Activated CD8-positive, alpha-beta T cell treated with anti-CD3 and anti-CD28 coated beads for 36 hours (primary cell): ENCODE data around the gene CFAP53. TPM values are rescaled to one million over a fixed set of nuclear protein-coding genes. Genes with fewer than 3 reads are reported as not detected.

Source experiments
- ATAC-seq: fragments of 200-7000 bp; cut with Tn5 transposase; one replicate; pipeline ENCODE4 v1.10.0; 2021; ENCODE audit warnings: mild to moderate bottlenecking, moderate library complexity
- CTCF ChIA-PET: fragments of 350-600 bp; sonication (Branson Sonifier 250); formaldehyde crosslinking; loops from one replicate; lab custom pipeline; 2021; ENCODE audit warnings: antibody characterized with exemption; lab: Charles Lee
- POLR2A ChIA-PET: fragments of 350-600 bp; sonication (Branson Sonifier 250); formaldehyde crosslinking; loops from one replicate; lab custom pipeline; 2021; ENCODE audit warnings: antibody characterized with exemption; lab: Charles Lee
- DNase-seq: peaks from one replicate; pipeline ENCODE4 v3.0.0-alpha.2; 2020
- H3K27ac Mint-ChIP-seq: one replicate; pipeline ENCODE4 v1.8.0; 2021; ENCODE audit warnings: mild to moderate bottlenecking, mixed read lengths
- H3K27me3 Mint-ChIP-seq: one replicate; pipeline ENCODE4 v1.8.0; 2021; ENCODE audit warnings: mixed read lengths
- H3K36me3 Mint-ChIP-seq: one replicate; pipeline ENCODE4 v1.8.0; 2021; ENCODE audit warnings: low read depth, mixed read lengths
- H3K4me1 Mint-ChIP-seq: one replicate; pipeline ENCODE4 v1.8.0; 2021; ENCODE audit warnings: low read depth, mixed read lengths
- H3K4me3 Mint-ChIP-seq: one replicate; pipeline ENCODE4 v1.8.0; 2021; ENCODE audit warnings: mild to moderate bottlenecking, moderate library complexity, mixed read lengths
- H3K9me3 Mint-ChIP-seq: one replicate; pipeline ENCODE4 v1.8.0; 2021; ENCODE audit warnings: mixed read lengths
- intact Hi-C: fragments of 100-400 bp; cut with micrococcal nuclease; formaldehyde crosslinking; loops from one replicate; pipeline ENCODE4 v1.10.0; 2022
- total RNA-seq, 2 experiments: library from RNA; stranded (reverse); gene quantifications; one replicate each; pipeline ENCODE4 v1.2.3, GENCODE V29; 2021
- TF ChIP-seq, protein P1 (sequence below): fragments of 200-600 bp; IDR thresholded peaks from one replicate; pipeline ENCODE4 v1.8.0; 2022; ENCODE audit warnings: antibody characterized with exemption, mild to moderate bottlenecking

Gene CFAP53
- total RNA-seq, 2 experiments from 2014 or later: 0.27 to 0.76 TPM

DNA sequence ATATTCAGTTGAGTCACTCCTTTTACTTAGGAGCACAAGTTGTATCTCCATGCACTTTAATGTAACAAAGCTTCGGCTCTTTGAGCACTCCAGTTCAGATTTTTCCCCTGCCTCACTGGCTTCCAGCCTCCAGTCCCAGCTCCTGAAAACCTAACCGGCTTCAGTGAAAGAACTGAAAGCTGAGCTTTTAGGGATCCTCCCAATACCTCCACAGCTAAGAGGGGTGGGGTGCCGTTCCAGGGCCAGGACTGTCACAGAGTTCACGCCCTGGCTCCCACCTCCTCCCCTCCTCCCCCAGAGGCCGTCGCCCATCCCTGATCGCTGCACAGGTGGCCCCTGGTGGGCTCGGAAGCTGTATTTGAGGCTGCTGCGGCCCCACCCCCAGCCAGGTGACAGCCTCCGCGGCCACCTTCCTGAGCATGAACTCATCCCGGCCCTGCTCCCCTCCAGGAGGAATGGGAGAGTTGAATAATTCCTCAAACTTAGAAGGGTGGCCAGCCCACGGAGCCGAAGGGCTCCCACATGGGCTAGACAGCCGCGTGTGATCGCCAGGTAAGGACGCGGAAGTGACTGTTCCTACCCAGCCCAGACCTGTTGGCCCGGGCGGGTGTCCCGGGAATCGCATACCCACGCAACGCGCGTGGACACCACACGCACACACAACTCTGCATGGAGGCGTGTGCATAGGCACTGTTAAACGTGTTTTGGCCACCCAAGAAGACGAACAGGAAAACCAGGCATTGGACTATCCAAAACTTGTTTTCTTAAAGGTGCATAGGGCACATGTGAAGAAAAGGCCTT, 73.1 kb downstream of the CFAP53 start:
- ChIA-PET CTCF (interaction anchor here (1.2 kb wide), 1 partner anchor 11 kb away, joined by 3 read pairs; no protein-coding TSS in a partner anchor), POLR2A (no interaction called here)
- Mint-ChIP-seq H3K9me3 (no peaks in the 10 kb centered on the region), H3K27ac (no peak overlapping the region), H3K27me3 (peaks cover 64% of the 10 kb centered on the region), H3K36me3 (no peaks in the 10 kb centered on the region), H3K4me1 (peaks cover 14% of the 10 kb centered on the region), H3K4me3 (no peak overlapping the region)
- intact Hi-C loops: no loop called here
- DNase-seq: no peak
- TF ChIP-seq, protein P1, sequence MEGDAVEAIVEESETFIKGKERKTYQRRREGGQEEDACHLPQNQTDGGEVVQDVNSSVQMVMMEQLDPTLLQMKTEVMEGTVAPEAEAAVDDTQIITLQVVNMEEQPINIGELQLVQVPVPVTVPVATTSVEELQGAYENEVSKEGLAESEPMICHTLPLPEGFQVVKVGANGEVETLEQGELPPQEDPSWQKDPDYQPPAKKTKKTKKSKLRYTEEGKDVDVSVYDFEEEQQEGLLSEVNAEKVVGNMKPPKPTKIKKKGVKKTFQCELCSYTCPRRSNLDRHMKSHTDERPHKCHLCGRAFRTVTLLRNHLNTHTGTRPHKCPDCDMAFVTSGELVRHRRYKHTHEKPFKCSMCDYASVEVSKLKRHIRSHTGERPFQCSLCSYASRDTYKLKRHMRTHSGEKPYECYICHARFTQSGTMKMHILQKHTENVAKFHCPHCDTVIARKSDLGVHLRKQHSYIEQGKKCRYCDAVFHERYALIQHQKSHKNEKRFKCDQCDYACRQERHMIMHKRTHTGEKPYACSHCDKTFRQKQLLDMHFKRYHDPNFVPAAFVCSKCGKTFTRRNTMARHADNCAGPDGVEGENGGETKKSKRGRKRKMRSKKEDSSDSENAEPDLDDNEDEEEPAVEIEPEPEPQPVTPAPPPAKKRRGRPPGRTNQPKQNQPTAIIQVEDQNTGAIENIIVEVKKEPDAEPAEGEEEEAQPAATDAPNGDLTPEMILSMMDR: no peak
- ATAC-seq: no peak

DNA sequence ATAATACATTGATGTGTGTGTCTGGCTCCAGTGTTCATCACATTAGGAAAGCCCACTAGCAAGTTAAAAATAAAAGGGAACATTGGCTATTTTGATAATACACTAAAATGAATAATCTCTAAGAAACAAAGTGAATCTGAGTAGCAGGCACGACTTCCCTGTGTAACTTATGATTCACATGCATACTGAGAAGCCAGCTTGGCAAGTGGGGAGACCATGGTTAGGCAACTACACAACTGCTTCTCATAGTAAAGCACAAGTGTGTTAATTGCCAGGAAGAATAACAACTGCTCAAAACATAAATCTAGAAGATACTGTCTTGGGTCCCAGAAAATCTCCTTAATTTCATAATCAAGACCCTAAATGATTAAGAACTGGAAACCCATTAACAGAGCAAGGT, 75.4 kb downstream of the CFAP53 start:
- no peak for ATAC-seq
- CTCF ChIA-PET: no interaction called here
- intact Hi-C loops: no loop called here

DNA sequence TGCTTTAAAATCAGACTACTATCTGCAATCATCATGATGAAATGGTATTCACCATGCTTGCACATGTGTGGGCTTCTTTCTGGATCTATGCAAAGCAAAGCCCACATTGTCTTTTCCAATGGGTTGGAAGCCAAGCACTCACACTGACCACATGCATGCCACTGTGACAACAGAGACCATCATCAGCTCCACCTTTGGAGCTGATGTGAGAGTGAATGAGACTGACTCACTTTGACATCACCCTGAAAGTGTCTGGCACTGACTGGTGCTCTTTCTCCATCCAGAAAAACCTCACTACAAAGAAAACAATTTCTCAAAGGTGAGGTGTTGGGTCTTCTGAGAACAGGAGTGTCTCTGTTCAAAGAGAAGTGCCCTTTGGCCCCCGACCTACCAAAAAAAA, 76.1 kb downstream of the CFAP53 start:
- H3K4me3 Mint-ChIP-seq: no peak overlapping the region
- no peak overlapping the region for H3K27ac Mint-ChIP-seq
- no peaks in the 10 kb centered on the region for H3K9me3 Mint-ChIP-seq
- H3K36me3 Mint-ChIP-seq: no peaks in the 10 kb centered on the region
- ATAC-seq (peak; percentile 50), DNase-seq (no peak)
- TF ChIP-seq, protein P1: no peak
- H3K27me3 Mint-ChIP-seq: peaks cover 45% of the 10 kb centered on the region
- ChIA-PET CTCF (no interaction called here), POLR2A (no interaction called here)
- intact Hi-C loops: no loop called here
- H3K4me1 Mint-ChIP-seq: peaks cover 9% of the 10 kb centered on the region

More for the DNA sequence above, 75.4 kb downstream of the CFAP53 start:
- H3K4me1 Mint-ChIP-seq: peaks cover 14% of the 10 kb centered on the region
- POLR2A ChIA-PET: no interaction called here
- H3K9me3 Mint-ChIP-seq: no peaks in the 10 kb centered on the region
- H3K27ac Mint-ChIP-seq: no peak overlapping the region
- DNase-seq: no peak
- H3K27me3 Mint-ChIP-seq: peaks cover 52% of the 10 kb centered on the region
- no peaks in the 10 kb centered on the region for H3K36me3 Mint-ChIP-seq
- no peak overlapping the region for H3K4me3 Mint-ChIP-seq
- TF ChIP-seq, protein P1: no peak

DNA sequence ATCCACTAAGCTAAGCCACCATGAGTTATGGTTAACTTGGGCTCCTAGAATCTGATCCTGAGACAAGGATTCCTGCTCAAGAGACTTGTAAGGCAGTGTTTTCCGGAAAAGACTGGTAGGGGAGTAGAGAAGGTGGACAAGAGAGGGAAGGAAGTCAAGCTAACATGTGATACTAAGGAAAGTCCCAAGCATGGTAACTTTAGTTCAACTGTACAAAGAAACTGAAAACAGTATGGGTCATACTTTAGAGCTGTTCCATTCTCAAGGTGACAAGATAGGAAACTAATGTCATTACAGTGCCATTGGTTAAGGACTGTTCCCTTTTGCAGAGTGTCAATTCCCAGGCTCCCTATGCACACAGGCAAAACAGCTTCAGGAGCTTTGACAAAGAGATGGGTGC, 77.1 kb downstream of the CFAP53 start:
- peaks cover 9% of the 10 kb centered on the region for H3K4me1 Mint-ChIP-seq
- TF ChIP-seq, protein P1: no peak
- H3K27me3 Mint-ChIP-seq: peaks cover 46% of the 10 kb centered on the region
- no peak overlapping the region for H3K27ac Mint-ChIP-seq
- H3K9me3 Mint-ChIP-seq: no peaks in the 10 kb centered on the region
- ChIA-PET POLR2A (no interaction called here), CTCF (no interaction called here)
- no peaks in the 10 kb centered on the region for H3K36me3 Mint-ChIP-seq
- intact Hi-C loops: no loop called here
- no peak for DNase-seq
- no peak for ATAC-seq
- no peak overlapping the region for H3K4me3 Mint-ChIP-seq

DNA sequence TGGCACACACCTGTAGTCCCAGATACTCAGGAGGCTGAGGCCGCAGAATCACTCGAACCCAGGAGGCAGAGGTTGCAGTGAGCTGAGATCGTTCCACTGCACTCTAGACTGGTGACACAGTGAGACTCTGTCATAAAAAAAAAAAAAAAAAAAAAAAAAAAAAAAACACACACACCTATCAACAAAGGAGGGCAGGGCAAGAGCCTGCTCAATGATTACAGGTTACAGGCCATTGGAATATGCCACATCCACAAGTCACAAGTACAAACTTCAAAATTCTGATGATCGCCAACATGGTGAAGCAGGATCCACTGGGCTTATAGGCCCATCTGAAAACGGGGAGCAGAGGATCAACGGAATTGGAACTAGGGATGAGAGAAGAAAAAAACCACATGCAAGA, 77.6 kb downstream of the CFAP53 start:
- Mint-ChIP-seq H3K27me3 (peaks cover 44% of the 10 kb centered on the region), H3K9me3 (no peaks in the 10 kb centered on the region), H3K27ac (no peak overlapping the region), H3K36me3 (no peaks in the 10 kb centered on the region), H3K4me1 (peaks cover 5% of the 10 kb centered on the region), H3K4me3 (no peak overlapping the region)
- no peak for DNase-seq
- intact Hi-C loops: no loop called here
- TF ChIP-seq, protein P1: no peak
- CTCF ChIA-PET: no interaction called here
- no peak for ATAC-seq
- POLR2A ChIA-PET: no interaction called here
